HG03039 (cell line): ENCODE measurements around the gene KCNQ1.
A peak's percentile ranks its signal among the peaks of the same experiment; 100 is the strongest.

Experiments
- ATAC-seq: cut with Tn5 transposase; IDR thresholded peaks from one replicate; pipeline ENCODE4 v1.9.1; 2021; ENCODE audit warnings: mild to moderate bottlenecking, moderate library complexity; ENCODE audit not compliant: unreplicated experiment

KCNQ1 gene

GRCh38 chr11:2691355-2691761 is 246.6 kb downstream of the KCNQ1 start:
- ATAC-seq = no peak

- no peak for ATAC-seq
Observed at GRCh38 chr11:2691991-2692875, 247.4 kb downstream of the KCNQ1 start.

DNA sequence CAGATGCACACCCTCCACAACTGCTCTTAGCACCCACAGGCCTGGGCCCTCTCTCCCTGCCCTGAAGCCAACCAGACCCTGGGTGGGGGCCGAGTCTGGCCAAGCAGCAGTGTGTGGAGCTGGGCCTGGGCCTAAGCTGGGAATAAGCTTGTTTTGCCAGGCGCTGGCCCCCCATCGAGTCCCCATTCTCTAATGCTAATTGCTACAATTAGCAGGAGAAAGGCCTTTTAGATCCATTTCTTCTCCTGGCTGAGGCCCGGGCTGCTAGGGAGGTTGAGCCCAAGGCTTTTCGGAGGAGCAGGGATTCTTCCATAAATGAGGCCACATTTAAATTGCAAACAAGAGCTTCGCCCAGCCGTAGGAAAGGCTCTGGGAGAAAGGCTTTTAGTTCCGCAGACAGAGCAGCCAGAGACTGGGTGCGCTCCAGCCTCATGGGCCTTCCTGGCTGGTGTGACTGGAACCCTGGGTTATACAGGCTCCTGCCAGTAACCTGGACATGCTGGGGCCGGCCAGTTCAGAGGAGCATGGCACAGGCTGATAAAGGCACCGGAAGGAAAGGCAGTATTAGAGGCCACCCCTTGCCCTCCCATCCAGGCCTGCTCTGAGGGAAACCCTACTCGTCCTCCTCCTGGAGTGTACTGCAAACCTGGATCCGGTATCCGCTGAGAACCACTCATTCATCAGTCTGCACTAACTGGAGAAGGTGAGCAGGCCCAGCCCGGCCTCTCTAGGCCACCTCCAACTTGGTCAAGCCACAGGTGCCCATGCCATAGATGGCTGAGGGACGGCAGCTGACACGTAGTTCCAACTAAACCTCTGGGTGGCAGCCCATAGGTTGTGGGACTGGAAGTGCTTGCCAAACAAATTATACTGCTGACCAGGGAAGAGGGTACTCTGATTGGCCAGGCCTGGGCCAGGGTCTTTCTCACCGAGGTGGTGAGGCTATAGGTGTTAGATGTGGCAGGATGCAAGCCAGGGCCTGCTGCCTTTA is 248.8 kb downstream of the KCNQ1 start:
- no peak for ATAC-seq

GRCh38 chr11:2694495-2694894 is 249.7 kb downstream of the KCNQ1 start:
- ATAC-seq = no peak

DNA sequence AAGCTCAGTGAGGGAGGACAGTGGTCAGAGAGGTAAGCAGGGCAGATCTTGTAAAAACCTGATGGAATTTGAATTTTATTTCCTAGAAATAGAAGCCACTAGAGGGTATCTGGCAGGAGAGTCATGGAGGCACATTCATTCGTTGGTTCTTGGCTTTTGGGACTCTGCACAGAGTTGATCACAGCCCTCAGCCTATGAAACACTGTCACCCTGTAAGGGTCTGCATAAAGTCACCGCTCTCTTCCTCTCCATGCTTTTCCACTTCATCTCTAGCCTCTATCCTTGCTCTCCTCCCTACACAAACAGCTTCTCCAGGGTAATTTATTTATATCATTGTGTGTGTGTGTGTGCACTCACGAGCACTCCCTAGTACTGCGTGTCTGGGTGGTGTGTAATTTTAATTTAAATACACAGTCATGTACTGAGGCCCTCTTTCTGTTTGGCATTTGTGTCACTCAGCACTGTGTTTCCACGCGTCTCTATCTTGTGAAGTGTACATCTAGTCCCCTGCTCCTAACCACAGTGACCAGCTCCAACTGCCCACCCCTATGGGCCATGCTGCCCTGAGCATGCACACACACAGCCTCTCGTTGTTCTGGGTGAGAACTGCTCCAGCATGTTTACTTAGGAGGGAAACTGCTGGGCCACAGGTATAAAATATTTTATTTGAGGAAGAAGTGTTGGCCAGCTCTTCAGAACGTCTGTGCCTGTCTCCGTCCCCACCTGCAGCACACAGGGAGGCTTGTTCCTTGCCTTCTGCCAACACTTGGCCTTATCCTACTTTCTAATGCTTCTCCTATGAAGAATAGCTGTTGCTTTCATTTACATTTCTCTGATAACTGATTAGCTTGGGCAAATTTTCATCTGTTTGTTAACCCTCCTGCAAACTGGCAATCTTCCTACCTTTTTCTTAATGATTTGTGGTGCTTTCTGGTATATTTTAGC is 250.5 kb downstream of the KCNQ1 start:
- no peak for ATAC-seq

- no peak for ATAC-seq
Observed at GRCh38 chr11:2696455-2696854, 251.6 kb downstream of the KCNQ1 start.

DNA sequence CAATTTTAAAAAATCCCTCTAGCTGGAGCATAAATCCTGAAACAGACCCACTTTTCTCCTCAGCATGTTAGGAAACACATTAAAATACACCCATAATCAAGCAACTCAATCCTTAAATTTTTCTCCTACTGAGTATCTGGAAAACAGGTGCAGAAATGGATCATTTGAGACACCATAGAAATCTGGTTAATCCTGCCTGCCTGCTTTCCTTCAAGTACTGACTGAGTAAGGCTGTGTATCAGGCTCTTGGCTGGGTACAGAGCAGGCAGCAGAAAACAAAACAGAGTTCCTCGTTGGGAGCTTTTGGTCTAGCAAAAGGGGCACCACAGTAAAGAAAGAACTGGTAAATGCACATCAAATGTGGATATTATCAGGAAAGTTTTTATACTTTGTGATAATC is 253.1 kb downstream of the KCNQ1 start:
- no peak for ATAC-seq

- no peak for ATAC-seq
Observed at GRCh38 chr11:2698386-2699184, 253.8 kb downstream of the KCNQ1 start.

GRCh38 chr11:2699185-2699530 is 254.3 kb downstream of the KCNQ1 start:
- ATAC-seq = no peak

DNA sequence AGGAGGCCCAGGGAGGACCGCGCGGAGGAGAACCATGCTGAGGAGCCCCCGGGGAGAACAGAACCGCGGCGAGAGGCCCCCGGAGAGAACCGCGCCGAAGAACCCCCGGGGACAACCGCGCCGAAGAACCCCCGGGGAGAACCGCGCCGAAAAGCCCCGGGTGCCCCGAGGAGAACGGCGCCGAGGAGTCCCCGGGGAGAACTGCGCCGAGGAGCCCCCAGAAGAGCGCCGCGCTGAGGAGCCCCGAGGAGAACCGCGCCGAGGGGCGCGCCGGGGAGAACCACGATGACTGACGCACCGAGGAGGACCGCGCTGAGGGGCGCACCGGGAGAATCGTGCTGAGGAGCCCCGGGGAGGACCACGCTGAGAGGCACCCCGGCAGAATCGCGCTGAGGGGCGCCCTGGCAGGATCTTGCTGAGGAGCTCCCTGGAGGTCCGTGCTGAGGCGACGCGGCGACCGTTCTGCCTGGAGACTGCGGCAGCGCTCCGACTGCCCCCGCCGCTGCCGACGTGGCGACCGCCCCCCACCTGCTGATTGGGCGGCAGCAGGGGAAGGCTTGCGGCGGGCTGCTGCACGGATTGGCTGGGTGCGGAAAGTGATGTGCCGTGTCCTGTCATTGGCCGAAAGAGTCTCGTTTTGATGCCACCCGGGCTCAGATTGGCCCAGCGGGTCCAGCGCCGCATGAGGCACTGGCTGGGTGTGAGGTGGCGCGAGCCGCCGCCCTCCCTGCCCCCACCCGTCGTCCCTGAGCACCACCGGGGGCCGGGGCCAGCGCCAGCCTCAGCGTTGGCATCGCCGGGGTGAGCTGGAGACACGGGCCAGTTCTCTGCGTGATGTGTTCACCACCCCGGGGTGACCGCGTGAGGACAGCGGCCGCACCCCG is 255.0 kb downstream of the KCNQ1 start, which contains the start of gene KCNQ1OT1:
TSS of gene KCNQ1OT1 (minus strand) at position 464 of the 884 bp plus-strand sequence.
- ATAC-seq = peak; percentile 83

GRCh38 chr11:2700415-2701211 is 255.8 kb downstream of the KCNQ1 start:
- ATAC-seq = no peak

DNA sequence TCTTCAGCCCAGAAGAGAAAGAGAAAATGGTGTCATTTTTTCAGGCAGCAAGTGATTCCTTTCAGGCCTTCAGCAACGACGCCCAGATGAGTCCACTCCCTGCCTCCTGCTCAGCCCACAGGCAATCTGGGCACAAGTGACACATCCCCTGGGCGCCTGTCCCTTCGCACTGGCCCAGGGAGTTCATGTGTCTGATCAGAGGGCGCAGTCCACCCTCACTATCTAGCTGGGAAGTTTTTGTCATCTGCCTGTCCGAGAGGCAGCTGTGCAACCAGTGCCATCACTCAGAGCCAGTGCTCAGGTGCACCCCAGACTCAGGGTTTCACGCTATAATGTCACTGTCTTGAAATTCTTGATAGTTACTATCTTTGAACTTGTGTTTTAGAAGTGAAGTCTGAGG is 256.4 kb downstream of the KCNQ1 start:
- no peak for ATAC-seq

- no peak for ATAC-seq
Observed at GRCh38 chr11:2701898-2702434, 257.2 kb downstream of the KCNQ1 start.

DNA sequence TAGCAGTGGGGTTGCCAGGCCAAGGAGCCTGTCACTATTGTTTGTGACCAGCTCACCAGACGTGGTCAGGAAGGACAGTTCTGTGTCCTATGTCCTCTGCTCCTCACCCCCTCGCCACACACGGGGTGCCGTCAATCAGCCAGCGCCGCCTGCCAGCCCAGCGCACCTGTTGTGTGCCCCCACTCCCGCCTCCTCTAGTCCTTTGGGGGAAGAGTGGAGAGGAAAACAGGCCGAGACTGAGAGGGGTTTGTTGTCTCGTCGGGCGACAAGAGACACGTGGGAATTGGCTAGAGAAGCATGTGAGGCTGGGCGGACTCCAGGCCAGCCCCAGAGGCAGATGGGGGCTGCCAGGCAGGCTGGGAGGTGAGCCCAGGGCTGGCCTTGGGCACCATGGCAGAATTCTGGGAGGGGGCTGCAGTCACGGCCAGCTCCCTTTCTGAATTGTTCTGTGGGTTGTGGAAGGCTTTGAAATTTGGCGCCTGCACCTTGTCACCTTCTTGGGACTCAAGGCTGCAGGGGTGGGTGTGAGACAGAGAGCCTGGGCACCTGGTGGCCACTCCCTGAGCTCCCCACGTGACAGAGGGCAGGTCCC is 258.1 kb downstream of the KCNQ1 start:
- ATAC-seq = no peak

DNA sequence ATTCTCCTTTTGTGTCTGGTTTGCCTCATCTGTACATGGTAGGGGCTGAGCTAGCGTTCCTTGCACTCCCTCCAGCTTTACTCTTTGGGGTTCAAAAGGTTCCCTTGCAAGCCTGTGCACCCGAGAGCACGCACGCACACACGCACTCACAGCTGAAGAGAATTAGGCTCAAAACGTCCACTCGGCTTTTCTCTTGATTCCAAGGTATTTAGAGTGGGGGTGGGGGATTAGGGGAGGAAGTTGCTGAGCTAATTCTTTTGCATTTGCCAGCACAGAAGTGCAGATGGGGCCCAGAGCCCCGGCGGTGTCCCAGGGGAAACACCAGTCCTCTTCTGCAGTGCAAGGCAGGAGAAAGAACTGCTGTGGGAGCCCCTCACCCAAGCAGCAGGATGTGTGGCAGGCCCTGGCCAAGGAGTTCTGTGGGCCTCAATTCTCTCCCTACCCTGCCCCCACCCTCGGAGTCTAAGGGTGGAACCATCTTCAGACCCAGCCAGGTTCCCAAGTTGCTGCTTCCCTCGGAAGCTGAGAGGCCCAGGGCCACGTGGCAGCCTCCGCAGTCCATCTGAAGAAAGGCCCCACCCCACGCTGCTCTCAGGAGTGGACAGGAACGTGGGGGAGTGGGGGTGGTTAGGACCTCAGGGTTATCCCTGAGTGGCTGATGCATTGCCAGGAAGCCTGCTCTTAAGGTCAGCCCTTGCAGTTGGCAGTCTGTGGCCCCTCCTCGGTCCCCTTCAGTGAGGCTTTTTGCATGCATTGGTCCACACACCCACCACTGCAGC is 258.7 kb downstream of the KCNQ1 start:
- ATAC-seq = no peak

GRCh38 chr11:2704356-2704755 is 259.5 kb downstream of the KCNQ1 start:
- no peak for ATAC-seq
